LoVo (cell line): ENCODE results near the gene ABHD13.
"Not testable (repeated sequence)": the region's sequence is repeated elsewhere in the genome, so short reads cannot be mapped to it uniquely, and the experiment has no call there.

ENCODE experiments used
- DNase-seq: peaks from one replicate; pipeline ENCODE4 v3.0.0-alpha.2; 2016; ENCODE audit warnings: low spot score

ABHD13 gene

DNA sequence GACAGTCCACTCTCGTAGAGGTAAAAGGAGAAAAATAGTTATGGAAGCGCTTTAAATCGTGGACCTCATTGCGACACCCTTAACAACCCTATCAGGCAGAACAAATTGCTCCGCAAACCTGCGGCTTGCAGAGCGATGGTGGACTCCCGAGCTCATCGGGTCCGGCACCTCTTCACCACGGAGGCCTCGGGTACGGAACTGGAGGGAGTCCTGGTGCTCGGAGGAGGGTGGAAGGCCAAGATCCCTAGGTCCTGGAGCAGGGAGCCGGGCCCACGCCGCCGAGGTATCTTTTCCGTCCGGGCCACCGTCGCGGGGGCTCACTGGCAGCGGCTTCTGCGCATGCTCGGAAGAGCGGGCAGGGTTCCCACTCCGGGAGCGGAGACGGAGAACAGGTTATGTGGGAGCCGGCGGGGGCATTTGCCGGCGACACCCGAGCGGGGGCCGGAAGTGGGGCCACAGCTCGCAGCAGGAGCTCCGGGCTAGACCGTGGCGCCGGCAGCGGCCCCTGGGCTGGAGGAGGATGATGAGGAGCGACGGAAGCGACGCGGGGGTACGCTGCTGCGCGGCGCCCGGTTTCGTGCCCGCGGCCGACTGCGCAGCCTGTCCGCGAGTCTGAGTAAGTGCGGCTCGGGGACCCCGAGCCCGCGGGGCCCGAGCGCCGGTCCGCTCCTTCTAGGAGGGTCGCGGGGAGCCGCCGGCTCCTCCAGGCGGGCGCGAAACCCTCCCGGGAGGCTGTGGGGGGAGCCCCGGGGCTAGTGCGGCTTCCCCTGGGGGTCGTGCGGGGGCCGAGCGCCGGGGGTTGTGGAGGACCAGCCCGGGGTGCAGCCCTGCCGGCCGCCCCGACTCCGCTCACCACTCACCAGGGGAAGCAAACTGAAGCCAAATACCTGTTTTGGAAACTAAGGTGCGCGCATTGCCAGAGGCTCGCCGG, at the start of gene ABHD13:
Gene ABHD13, plus strand, starts transcription at position 349 of the 931 bp plus-strand sequence. CDS start 10,827 bp downstream, outside the sequence.
- DNase-seq, result peak; percentile 91

DNA sequence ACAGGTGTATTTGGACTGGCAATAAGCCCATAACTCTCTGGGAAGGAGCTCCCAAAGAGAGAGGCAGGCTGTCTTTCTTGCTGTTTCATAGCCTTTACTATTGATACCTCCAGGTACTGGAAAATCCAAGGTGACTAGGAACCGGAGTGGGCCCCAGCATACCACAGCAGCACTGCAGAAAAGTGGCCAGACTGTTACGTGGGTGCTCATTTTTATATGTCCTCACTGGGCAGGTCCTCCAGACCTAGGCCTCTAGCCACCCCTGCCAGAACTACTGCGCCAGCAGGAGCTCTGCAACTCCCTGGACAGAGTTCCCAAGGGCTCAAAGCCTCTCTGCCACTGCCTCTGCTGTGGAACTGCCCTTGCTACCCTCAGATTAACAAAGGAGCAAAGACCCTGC, 49.3 kb upstream of the ABHD13 start:
- no peak for DNase-seq

DNA sequence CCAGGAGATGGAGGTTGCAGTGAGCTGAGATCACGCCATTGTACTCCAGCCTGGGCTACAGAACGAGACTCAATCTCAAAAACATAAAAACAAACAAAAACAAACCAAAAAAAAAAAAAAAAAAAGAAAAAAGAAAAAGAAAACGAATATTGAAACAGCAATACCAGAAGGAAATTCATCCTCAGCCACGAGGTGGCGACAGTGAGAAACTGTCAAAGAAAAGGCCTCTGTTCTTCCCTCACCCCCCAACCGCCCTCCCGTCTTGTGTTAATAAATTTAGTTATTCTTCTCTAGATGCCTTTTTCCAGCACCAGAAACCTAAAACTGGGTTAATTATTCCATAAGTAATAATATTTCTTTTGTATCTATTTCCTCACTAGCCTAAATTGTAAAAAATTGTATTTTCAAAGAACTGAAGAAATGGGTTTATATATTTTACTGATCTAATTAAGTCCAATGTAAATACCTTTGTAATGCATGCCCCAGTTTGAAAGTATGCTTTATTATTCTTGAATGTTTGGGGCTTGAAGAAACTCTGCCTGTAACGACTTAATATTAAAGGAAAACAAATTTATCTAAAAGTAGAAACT, 41.4 kb upstream of the ABHD13 start:
- no peak for DNase-seq

GRCh38 chr13:108178078-108178477, 40.1 kb upstream of the ABHD13 start:
- no peak for DNase-seq

DNA sequence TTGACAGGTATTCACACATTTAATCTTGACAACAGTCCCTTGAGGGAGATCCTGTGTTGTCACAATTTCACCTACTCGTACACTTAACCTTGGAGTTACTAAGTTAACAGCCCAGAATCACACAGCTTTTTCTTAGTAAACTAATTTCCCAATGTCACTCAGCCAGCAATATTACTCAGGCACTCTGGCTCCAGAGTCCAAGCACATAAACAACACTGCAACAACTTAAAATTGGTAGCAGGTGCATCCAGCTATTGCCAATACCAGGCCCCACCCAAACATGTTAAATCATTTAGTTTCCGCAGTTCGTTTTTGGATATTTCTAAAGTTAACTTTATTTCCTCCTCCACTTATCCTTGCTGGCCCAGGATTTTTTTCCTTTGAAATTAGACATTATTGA, 35.5 kb upstream of the ABHD13 start:
- DNase-seq, result no peak

GRCh38 chr13:108185223-108185622, 33.0 kb upstream of the ABHD13 start:
- DNase-seq, result no peak

DNA sequence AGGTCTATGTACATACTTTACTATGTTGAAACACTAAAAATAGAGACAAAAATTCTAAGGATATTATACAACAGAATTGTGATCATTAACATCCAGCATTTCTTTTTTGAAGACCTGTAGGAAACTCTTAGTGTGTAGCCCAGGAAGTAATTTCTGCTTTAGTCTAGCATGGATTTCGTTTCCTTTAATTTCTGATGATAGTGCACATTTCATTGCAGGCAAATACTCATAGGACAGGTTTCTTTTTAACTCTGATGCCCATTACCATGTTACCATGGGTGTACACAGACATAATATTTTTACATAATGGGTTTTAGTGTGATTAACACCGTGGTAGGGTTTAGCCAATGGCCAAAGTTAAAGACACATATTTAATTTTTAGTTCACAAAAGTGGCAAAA, 29.9 kb upstream of the ABHD13 start:
- DNase-seq, result no peak

DNA sequence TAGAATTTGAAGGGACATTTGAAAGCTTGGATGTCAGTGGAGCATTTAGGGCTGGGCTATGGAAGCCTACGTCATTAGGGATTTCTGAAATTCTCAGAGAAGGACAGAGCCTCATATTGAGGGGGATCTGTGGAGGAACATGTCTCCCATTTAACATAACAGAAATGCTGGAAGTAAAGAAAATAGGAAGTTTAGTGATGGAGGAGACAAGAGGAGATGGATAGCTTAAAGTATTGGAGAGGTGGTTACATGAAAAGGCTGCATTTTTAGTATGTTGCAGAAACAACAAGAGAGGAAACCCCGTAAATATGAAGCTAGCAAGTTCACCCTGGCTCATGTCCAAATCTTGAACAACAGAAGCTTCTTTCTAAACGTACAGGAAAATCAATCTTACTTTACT, 27.3 kb upstream of the ABHD13 start:
- no peak for DNase-seq

DNA sequence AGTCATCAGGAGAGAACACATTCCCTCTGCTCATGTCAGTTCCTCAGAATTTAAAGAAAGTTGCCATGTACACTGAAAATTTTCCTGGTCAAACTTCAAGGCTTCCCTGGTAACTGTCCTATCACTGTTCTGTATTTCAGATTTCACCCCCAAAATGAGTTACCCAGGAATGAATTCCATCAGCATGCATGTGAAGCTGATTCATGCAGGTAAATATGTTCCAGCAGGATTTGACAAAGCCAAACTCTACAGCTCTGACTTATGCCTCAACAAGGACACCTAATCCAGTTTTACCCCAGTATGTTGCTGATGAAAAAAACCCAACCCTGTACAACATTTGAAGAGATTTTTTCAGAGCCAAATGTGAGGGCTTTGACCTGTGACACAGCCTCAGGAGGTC, 24.4 kb upstream of the ABHD13 start:
- no peak for DNase-seq

DNA sequence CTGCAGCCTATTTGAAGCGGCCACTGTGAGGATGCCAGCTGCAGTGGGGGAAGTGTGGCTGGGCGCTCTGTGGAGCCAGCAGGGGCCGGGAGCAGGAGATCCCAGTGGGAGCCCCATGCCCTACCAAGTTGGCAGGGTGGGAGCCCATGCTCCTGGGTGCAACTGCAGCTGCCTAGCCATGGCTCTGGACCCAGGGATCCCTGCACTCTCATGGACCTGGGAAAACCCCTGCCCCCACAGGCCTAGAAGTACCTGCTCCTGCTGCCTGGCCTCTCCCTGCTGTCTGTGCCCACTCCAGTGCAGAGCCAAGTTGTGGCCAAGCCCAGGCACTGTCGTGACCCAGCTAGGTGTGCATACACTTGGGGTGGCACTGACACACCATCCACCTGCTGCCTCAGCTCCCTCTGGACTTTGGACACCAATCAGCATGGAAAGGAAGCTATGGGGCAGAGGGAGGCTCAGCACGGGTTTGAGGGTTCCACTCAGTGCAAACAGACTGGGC, 23.7 kb upstream of the ABHD13 start:
- DNase-seq, result no peak

DNA sequence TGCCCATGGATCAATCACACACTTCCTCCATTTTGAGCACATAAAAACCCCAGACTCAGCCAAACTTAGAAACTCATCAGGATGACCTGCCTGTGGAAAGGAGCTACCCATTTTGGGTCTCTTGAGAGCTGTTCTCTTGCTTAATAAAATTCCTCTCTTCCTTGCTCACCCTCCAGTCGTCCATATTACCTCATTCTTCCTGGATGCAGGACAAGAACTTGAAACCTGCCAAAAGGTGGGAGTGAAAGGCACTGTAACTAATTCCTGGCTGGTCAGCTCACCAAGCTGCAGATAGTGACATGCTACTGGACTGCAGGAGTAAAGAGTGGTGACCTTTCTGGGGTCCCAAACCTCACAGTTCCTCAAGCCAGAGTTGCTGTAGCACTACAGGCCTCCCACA, 23.0 kb upstream of the ABHD13 start:
- DNase-seq, result no peak

DNA sequence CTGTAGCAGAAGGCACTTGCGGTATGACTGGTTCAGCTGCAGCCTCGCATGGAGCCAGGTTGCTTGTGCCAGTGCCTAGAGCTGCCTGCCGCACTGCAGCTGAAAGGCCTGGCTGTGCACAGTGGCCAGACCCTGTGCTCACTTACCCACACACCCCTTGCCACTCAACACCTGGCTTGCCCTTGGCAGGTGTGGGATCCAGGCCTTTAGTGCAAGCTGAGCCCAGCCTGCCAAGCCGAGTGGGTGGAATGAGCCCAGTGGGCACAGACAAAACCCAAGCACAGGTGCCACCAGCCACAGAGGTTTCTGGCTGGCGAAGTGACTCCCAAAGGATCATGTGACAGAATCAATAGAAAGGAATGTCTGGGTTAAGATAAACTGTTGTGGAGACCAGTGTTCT, 22.3 kb upstream of the ABHD13 start:
- DNase-seq, result no peak

DNA sequence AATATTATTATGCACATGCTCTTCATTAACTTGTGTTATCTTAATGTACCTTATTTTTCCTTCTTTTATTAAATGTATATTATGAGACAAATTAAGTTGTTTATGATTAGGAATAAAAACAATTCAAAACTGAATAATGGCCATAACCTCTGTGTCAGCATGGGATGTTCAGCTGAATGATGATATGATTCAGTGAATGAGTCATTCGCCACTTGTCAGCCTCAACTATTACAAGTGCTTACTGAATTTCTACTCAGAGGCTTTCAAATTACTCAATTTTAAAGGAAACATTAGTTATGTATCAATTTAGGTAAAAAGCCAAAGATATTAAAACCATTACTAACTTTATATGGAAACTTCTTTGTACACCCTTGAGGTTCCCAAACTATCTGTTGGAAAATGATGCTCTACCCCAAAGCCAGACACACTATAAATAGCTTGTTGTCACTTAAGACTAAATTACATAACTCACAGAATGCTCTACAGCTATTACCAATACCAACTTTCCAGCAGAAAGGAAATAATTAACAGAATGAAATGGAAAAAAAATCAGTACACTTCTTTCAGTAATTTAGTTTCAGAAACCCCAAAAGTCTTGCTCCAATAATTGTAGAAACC, 17.3 kb upstream of the ABHD13 start:
- DNase-seq, result no peak

DNA sequence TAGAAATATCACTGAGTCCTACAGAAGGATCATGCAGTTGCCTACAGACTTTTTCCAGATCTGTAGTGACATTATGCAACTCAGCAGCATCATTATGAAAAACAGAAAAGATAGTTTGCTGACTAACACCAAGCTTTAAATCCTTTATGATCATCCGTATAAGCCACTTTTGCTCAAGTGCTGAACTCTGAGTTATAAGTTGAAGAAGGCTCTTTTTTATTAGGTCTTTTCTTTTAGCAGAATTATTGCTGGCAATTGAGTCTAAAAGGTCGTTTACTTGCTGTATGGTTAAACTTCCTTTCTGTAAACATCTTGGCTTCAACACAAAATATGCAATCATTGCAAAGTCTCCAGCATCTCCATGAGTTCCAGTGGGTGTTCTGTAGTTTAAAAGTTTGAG, 7.6 kb upstream of the ABHD13 start:
- no peak for DNase-seq

DNA sequence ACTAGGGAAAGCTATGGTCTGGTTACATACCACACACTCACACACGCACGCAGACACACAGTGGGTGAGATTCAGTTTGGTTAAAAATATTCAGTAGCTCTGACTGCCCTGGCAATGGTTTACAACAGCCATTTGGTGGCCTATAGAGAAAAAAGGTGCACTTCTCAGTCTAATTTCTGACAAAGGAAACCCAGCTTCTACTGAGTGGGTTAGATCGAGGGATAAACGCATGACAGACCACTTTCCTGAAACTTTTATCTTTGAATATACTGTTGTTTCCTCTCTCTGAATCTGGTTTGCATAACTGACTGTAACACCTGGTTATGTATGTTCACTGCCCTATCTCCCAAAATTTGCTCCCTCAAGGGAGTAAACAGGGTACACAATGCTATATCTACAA, 5.3 kb upstream of the ABHD13 start:
- no peak for DNase-seq

GRCh38 chr13:108213946-108214345, 4.2 kb upstream of the ABHD13 start:
- no peak for DNase-seq

GRCh38 chr13:108214441-108215271, 3.5 kb upstream of the ABHD13 start:
- no peak for DNase-seq

- peak; percentile 91 for DNase-seq
These were observed 2.8 kb upstream of the ABHD13 start, which contains the start of gene LIG4 for GRCh38 chr13:108215436-108215835. Gene LIG4 (minus strand): TSS chr13:108215536. CDS start chr13:108211268, 4,268 bp downstream.

- not testable (repeated sequence) for DNase-seq
These were observed 717 bp upstream of the ABHD13 start for GRCh38 chr13:108217307-108218043.

GRCh38 chr13:108220041-108220440, 1.8 kb downstream of the ABHD13 start:
- DNase-seq, result peak; percentile 84
